Karpas-422 (cell line): ENCODE results near the gene GABARAPL2. TPM values are rescaled to one million over a fixed set of nuclear protein-coding genes. Genes with fewer than 3 reads are reported as not detected.
"Not testable (repeated sequence)": the region's sequence is repeated elsewhere in the genome, so short reads cannot be mapped to it uniquely, and the experiment has no call there.

Source experiments
- DNase-seq: peaks from one replicate; pipeline ENCODE4 v3.0.0-alpha.2; 2015
- H2AFZ ChIP-seq: fragments of 200-600 bp; sonication (generic); 2 replicates; pipeline ENCODE4 v1.6.1; 2014; ENCODE audit warnings: antibody characterized with exemption, low read length, mixed read lengths
- H3K27ac ChIP-seq: fragments of 200-600 bp; sonication (generic); 2 replicates; pipeline ENCODE4 v1.5.1; 2014; ENCODE audit warnings: mild to moderate bottlenecking, low read length, moderate library complexity
- H3K27me3 ChIP-seq: fragments of 200-600 bp; sonication (generic); 2 replicates; pipeline ENCODE4 v1.6.1; 2014; ENCODE audit warnings: low read length, mixed read lengths
- H3K36me3 ChIP-seq: fragments of 200-600 bp; sonication (generic); 2 replicates; pipeline ENCODE4 v1.6.1; 2014; ENCODE audit warnings: low read length, mixed read lengths; ENCODE audit not compliant: insufficient read depth
- H3K4me1 ChIP-seq: fragments of 200-600 bp; sonication (generic); 2 replicates; pipeline ENCODE4 v1.6.1; 2014; ENCODE audit warnings: mild to moderate bottlenecking, low read length, mixed read lengths
- H3K4me2 ChIP-seq: fragments of 200-600 bp; sonication (generic); 2 replicates; pipeline ENCODE4 v1.6.1; 2014; ENCODE audit warnings: low read length, low read depth, mild to moderate bottlenecking; ENCODE audit not compliant: poor library complexity, severe bottlenecking
- H3K4me3 ChIP-seq: fragments of 200-600 bp; sonication (generic); 2 replicates; pipeline ENCODE4 v1.5.1; 2014; ENCODE audit warnings: mild to moderate bottlenecking, antibody characterized with exemption, low read length, mixed read lengths
- H3K79me2 ChIP-seq: fragments of 200-600 bp; sonication (generic); 2 replicates; pipeline ENCODE4 v1.6.1; 2014; ENCODE audit warnings: mild to moderate bottlenecking, low read length, mixed read lengths
- H3K9ac ChIP-seq: fragments of 200-600 bp; sonication (generic); 2 replicates; pipeline ENCODE4 v1.6.0; 2014; ENCODE audit warnings: low read length
- H3K9me2 ChIP-seq: fragments of 200-600 bp; sonication (generic), shearing (Covaris generic); replicated peaks from 2 replicates; pipeline ENCODE4 v1.6.0; 2014; ENCODE audit warnings: mild to moderate bottlenecking, low read length, moderate library complexity; ENCODE audit not compliant: insufficient read depth
- H3K9me3 ChIP-seq: fragments of 300-700, 200-600 bp; sonication (generic); 2 replicates; pipeline ENCODE4 v1.6.1; 2014; ENCODE audit warnings: low read length, mixed read lengths
- H4K20me1 ChIP-seq: fragments of 200-600 bp; sonication (generic); 2 replicates; pipeline ENCODE4 v1.6.1; 2014; ENCODE audit warnings: mild to moderate bottlenecking, antibody characterized with exemption, low read length, low read depth; ENCODE audit not compliant: insufficient read depth
- total RNA-seq: library from RNA; depleted of rRNA; stranded (reverse); fragments of >200 nt; shearing (Covaris generic); gene quantifications from 2 replicates; pipeline ENCODE4 v1.2.3, GENCODE V29; 2014; ENCODE audit warnings: low replicate concordance

GABARAPL2 gene
- total RNA-seq, 1 experiment from 2014 or later, result 88.3 TPM

DNA sequence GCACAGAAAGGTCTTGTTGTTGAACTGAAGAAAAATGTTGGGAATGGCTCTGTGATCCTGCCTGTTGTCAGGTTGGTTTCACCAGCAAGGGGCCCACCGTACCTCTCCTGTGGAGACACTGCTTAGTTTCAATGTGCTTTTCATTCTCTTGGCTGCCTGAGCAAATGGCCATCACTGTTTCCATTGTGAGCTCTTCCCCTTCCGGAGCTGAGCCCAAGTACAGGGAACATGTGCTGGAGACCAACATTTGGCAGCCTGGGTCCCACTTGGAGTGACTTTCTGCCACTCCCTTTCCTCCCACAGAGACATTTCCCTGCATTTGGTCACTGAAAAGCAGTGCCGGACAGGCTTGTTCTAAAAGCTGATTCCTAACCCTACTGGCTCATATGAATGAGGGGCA lies 23.1 kb downstream of the GABARAPL2 start:
- H2AFZ ChIP-seq, result no peak overlapping the region
- H3K9ac ChIP-seq, result no peak overlapping the region
- no peak overlapping the region for H3K4me3 ChIP-seq
- no peaks in the 10 kb centered on the region for H3K9me3 ChIP-seq
- no peak overlapping the region for H3K27ac ChIP-seq
- no peaks in the 10 kb centered on the region for H3K27me3 ChIP-seq
- no peaks in the 10 kb centered on the region for H3K79me2 ChIP-seq
- H4K20me1 ChIP-seq, result no peaks in the 10 kb centered on the region
- H3K36me3 ChIP-seq, result no peaks in the 10 kb centered on the region
- no peak overlapping the region for H3K4me2 ChIP-seq
- DNase-seq, result no peak
- H3K4me1 ChIP-seq, result peaks cover 2% of the 10 kb centered on the region
- H3K9me2 ChIP-seq, result no peaks in the 10 kb centered on the region

DNA sequence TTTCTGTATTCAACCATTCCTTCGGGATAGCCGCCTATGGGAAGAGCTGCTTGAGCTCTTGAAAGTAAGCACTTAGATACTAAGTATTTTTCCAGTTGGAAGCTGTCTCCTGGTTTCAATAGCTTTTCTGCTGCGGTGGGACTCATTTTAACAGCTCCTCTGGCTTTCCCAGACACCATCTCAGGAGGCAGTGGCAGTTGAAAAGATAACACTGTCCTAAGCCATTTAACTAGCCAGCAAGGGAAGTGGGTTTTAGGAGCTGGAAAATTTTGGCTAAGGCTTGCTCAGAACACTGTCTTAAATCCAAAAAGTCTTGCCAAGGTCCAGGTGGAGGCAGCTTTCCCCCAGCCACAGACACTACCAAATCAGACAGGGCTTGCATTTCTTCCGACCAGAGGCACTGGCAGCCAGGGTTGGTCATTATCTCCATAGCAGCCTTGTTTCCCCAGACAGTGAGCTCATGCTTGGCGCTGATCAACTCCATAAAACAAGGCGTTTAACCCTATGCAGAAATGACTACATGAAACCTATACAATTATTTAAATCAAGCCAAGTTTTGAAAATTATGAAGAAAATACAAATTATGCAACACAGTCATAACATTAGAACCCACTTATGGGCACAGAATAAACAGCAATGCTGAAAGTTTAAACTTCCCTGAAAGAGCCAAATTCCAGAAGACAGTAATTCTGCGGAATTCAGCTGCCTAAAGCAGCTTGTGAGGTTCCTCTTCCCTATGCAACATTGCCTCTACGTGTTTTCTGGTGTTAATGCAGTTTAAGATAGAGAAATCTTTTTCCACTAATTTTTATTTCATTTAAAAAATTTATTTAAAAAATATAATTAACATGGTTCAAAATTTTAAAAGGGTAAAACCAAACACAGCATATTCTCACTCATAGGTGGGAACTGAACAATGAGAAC lies 25.0 kb downstream of the GABARAPL2 start:
- H3K27me3 ChIP-seq, result no peaks in the 10 kb centered on the region
- H2AFZ ChIP-seq, result no peak overlapping the region
- H3K79me2 ChIP-seq, result no peaks in the 10 kb centered on the region
- H3K27ac ChIP-seq, result no peak overlapping the region
- no peak overlapping the region for H3K4me2 ChIP-seq
- no peaks in the 10 kb centered on the region for H3K36me3 ChIP-seq
- H3K9me2 ChIP-seq, result no peaks in the 10 kb centered on the region
- no peaks in the 10 kb centered on the region for H3K9me3 ChIP-seq
- peaks cover 7% of the 10 kb centered on the region; the same call in 1 of the 2 replicates for H3K4me1 ChIP-seq
- H4K20me1 ChIP-seq, result no peaks in the 10 kb centered on the region
- H3K9ac ChIP-seq, result no peak overlapping the region
- H3K4me3 ChIP-seq, result no peak overlapping the region
- no peak for DNase-seq

DNA sequence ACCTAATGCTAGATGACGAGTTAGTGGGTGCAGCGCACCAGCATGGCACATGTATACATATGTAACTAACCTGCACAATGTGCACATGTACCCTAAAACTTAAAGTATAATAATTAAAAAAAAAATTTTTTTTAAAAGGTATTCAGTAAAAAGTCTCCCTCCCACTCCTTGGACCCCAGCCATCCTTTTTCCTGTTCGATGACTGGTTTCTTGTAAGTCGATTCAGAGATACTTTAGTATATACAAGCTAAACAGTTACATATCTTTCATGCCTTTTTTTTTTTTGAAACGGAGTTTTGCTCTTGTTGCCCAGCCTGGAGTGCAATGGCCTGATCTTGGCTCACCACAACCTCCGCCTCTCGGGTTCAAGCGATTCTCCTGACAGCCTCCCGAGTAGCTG lies 25.7 kb downstream of the GABARAPL2 start:
- not testable (repeated sequence) for H3K4me2 ChIP-seq, DNase-seq, H2AFZ ChIP-seq, H3K4me3 ChIP-seq, H3K9me3 ChIP-seq, H3K27me3 ChIP-seq, H3K4me1 ChIP-seq, H3K36me3 ChIP-seq, H3K79me2 ChIP-seq, H3K27ac ChIP-seq, H4K20me1 ChIP-seq, H3K9ac ChIP-seq, H3K9me2 ChIP-seq

DNA sequence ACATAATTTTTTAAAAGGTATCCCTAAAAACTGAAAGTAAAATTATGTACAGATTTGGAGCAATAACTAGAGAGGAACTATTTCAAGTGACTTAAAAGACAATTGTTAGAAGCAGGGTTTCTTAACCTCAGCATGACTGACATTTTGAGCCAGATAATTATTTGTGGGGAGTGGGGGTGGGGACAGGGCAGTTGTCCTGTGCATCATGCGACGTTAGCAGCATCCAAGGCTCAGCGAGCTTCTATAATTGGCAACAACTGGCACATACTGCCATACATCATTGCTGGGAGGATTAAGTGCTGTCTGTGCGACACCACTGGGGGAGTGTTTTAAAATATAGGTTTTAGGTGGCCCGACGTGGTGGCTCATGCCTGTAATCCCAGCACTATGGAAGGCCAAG lies 27.1 kb downstream of the GABARAPL2 start:
- H3K9ac ChIP-seq, result no peak overlapping the region
- H3K9me2 ChIP-seq, result no peaks in the 10 kb centered on the region
- no peaks in the 10 kb centered on the region for H3K9me3 ChIP-seq
- H3K4me3 ChIP-seq, result no peak overlapping the region
- H3K4me2 ChIP-seq, result no peak overlapping the region
- H3K79me2 ChIP-seq, result no peaks in the 10 kb centered on the region
- peaks cover 3% of the 10 kb centered on the region for H3K36me3 ChIP-seq
- H4K20me1 ChIP-seq, result no peaks in the 10 kb centered on the region
- H3K27me3 ChIP-seq, result no peaks in the 10 kb centered on the region
- no peak for DNase-seq
- H2AFZ ChIP-seq, result no peak overlapping the region
- H3K4me1 ChIP-seq, result peaks cover 7% of the 10 kb centered on the region; the same call in 1 of the 2 replicates
- no peak overlapping the region for H3K27ac ChIP-seq

DNA sequence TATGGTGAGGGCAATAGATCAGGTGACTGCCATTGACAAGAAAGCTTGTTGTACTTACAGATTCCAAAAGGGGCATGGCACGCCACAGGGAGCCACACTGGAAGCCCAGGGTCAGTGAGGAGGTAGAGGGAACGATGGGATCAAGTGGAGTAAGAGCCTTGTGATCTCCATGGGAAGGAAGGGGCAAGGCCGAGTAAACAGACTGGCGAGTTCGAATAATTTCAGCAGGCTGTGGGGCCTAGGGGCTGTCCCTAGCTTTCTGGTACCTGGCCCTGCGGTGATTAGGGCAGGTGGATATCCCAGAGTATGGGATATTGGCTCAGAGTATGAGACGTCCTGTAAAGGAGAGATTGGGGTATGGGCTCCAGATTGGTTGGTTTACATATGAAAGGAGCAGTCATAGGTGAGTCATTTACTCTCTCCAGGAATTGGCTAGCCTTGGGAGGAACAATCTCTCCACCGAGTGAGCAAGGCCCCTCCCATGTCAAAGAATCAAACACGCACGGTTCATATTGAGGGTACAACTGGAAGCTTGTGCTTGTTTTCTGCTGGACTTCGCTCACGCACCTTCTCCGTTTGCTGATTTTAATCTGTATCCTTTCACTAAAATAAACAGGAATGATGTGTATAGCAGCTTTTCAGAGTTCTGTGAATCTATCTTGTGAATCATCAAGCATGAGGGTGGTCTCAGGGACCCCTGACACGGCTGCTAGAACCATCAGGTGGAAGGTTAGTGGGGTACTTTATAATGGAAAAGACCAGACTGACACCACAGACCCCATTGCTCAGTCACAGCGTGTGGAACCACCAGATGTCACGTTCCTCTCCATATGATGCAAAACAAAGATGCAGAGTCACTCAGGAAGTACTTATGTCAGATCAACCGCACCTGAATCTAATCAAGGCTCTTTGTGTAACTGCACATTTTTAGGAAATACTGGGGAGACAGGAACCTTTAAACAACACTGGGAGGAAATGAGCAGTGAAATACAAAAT lies 27.9 kb downstream of the GABARAPL2 start:
- no peak overlapping the region for H2AFZ ChIP-seq
- H3K36me3 ChIP-seq, result peaks cover 5% of the 10 kb centered on the region
- H3K27ac ChIP-seq, result 0 out of 2 replicates have a peak overlapping the region, but pooled peaks have one; percentile 21
- no peaks in the 10 kb centered on the region for H3K79me2 ChIP-seq
- H3K9ac ChIP-seq, result no peak overlapping the region
- no peaks in the 10 kb centered on the region for H3K27me3 ChIP-seq
- H3K4me3 ChIP-seq, result no peak overlapping the region
- H4K20me1 ChIP-seq, result no peaks in the 10 kb centered on the region
- H3K9me3 ChIP-seq, result no peaks in the 10 kb centered on the region
- no peak overlapping the region for H3K4me2 ChIP-seq
- peaks cover 7% of the 10 kb centered on the region; the same call in 1 of the 2 replicates for H3K4me1 ChIP-seq
- no peaks in the 10 kb centered on the region for H3K9me2 ChIP-seq
- no peak for DNase-seq

DNA sequence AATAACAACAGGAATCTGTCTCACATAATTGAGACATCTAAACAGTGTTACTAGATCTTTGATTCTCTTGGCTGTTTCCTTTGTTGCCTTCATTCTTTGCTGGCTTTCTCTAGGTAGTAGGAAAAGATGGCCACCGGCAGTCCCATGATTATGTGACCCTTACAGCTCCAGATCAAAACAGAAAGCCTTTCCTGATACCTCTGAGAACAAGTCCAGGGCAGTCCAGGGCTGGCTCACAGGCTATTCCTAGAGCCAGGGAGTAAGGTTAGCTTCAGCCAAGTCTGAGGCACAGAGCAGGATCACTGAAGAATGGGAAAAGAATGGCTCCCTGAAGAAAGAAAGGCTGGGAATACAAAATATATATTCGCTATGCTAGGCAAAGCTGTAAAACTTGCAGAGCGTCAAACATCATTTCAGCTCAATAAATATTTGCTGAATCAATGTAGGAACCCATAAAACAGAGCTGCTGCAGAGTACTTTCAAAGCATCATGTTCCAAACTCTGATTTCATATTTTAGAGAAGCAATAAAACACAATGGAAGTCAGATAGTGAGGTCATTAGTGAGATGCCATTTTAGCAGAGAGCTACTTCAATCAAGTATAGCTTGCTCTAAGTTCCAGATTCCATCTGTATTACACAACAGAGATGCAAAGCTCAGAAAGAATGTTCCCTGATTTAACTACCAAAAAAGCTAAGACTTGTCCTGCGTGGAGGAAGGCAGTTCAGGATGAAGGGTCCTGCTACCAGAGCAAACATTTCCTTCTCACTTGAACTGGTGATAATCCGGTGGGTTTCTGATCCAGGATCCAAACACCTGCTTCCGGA lies 33.5 kb downstream of the GABARAPL2 start:
- Histone ChIP-seq H3K9me3 (no peaks in the 10 kb centered on the region), H3K4me3 (no peak overlapping the region), H3K36me3 (peaks cover 46% of the 10 kb centered on the region), H3K79me2 (no peaks in the 10 kb centered on the region), H3K27ac (no peak overlapping the region), H4K20me1 (no peaks in the 10 kb centered on the region), H3K4me1 (peaks cover 5% of the 10 kb centered on the region; the same call in 1 of the 2 replicates), H3K4me2 (no peak overlapping the region), H2AFZ (no peak overlapping the region), H3K9me2 (no peaks in the 10 kb centered on the region), H3K27me3 (no peaks in the 10 kb centered on the region), H3K9ac (no peak overlapping the region)
- no peak for DNase-seq

DNA sequence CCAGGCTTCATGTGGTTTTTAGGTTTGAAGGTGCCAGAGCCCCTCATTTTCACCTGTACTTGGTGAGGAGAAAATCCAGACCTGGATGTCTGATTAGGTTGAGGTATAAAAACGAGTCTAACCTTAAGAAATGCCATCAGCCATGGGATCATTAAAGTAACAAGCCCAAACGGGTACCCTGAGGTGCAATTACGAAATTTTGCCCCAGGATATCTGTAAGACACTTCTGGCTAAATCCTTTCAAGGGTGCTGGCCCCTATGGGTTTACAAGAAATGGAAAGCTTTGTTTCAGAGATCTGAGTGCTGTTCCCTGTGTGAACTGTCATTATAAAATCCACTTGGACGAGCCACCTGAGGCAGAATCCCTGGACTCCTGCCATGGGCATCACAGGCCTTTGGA lies 37.1 kb downstream of the GABARAPL2 start:
- DNase-seq, result no peak
- H3K36me3 ChIP-seq, result peaks cover 64% of the 10 kb centered on the region
- no peaks in the 10 kb centered on the region for H3K9me3 ChIP-seq
- 0 out of 2 replicates have a peak, but pooled peaks cover 5% of the 10 kb centered on the region for H3K79me2 ChIP-seq
- no peak overlapping the region for H2AFZ ChIP-seq
- no peak overlapping the region for H3K4me3 ChIP-seq
- H3K9me2 ChIP-seq, result no peaks in the 10 kb centered on the region
- no peak overlapping the region for H3K9ac ChIP-seq
- no peaks in the 10 kb centered on the region for H3K4me1 ChIP-seq
- no peak overlapping the region for H3K27ac ChIP-seq
- no peaks in the 10 kb centered on the region for H3K27me3 ChIP-seq
- H3K4me2 ChIP-seq, result no peak overlapping the region
- no peaks in the 10 kb centered on the region for H4K20me1 ChIP-seq
